HL-60/S4 (cell line): ENCODE results near the gene PPFIA3.

Experiments
- in situ Hi-C: fragments of 300-500 bp; cut with MboI; formaldehyde crosslinking; loops from 2 replicates; pipeline ENCODE4 v1.14.3; 2022; ENCODE audit warnings: low sequenced_read_pairs

The PPFIA3 gene

GRCh38 chr19:49101160-49101559 is 18.2 kb upstream of the PPFIA3 start:
- in situ Hi-C loops, result no loop called here

- in situ Hi-C loops, result no loop called here
Observed at GRCh38 chr19:49102303-49102702, 17.0 kb upstream of the PPFIA3 start.

DNA sequence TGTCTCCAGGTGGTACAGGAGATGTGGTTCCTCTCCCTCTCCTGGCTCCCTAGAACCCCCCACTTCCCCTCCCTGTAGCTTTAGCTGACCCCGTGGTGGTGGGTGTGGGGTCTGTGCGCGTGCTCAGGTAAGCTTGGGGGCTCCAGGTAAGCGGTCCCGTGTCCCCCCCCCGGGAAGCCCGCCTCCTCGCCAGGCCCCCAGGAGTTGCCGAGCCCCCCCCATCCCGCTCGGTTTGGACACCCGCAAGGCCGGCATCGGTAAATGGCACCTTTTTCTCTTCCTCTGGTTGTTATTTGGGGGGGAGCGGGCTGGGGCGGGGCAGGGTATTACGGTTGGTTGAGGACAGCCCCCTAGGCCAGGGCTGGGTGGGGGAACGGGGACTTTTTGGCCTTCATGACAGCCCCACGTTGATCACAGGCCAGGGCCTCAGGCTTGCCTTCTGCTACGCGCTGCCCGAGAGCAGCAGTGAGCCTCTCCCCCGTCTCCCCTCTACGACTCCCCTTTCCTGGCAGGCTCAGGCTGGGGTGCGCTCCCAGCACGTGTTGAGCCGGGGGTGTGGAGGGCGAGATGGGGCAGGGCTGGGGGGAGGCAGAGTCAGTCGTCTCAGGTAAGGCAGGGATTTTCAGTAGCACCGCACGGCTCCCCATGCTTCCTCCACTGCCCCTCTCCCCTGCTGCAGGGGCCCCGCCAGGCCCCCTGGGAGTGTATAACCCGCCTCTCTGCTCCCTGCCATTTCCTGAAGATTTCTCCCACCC is 15.8 kb upstream of the PPFIA3 start:
- in situ Hi-C loops, result no loop called here

DNA sequence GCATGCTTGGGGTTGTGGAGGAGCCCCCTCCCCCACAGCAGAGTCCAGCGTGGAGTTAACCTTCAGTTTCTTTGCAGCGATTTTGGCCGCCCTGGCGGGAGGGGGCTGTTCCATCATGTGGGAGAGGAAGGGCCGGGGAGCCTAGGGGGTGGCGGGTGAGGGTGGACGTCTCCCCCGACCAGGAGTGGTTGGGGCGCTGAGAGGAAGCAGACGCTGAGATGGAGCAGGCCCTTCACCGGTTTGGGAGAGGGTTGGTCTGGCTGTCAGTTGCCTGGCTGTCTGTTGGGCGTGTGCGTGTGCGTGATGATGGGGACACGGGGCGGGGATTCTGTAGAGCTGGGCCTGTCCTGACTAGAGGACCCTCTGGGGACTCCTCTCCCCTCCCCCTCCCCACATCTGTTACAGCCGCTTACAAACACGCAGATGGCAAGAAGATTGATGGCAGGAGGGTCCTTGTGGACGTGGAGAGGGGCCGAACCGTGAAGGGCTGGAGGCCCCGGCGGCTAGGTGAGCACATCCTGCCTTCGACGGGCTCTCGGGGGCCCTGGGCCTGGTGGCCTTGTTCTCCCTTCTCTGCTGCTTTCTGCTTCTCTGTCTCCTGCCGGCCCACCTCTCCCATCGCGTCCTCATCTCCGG is 15.0 kb upstream of the PPFIA3 start:
- in situ Hi-C loops, result no loop called here

- in situ Hi-C loops, result no loop called here
Observed at GRCh38 chr19:49106648-49107135, 12.7 kb upstream of the PPFIA3 start.

- in situ Hi-C loops, result no loop called here
Observed at GRCh38 chr19:49107625-49108459, 11.5 kb upstream of the PPFIA3 start.

DNA sequence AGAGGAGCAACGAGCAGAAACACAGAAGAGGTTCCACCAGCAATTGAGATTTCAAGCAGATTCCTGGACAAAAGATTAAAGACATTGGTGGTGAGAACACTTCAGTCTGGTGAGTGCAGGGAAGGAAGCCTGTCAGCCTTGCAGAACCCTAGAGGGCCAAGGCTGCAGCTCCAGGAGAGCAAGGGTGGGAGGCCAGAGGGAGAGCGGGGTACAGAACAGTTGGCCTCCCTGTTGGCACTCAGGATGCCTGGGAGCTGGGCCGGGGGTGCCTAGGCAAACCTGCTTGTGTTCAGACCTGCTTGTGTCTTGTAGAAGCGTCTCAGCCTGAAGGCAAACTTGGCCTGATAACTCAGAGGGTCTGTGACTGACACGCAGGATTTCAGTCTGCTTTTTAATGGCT is 10.3 kb upstream of the PPFIA3 start:
- in situ Hi-C loops, result no loop called here

DNA sequence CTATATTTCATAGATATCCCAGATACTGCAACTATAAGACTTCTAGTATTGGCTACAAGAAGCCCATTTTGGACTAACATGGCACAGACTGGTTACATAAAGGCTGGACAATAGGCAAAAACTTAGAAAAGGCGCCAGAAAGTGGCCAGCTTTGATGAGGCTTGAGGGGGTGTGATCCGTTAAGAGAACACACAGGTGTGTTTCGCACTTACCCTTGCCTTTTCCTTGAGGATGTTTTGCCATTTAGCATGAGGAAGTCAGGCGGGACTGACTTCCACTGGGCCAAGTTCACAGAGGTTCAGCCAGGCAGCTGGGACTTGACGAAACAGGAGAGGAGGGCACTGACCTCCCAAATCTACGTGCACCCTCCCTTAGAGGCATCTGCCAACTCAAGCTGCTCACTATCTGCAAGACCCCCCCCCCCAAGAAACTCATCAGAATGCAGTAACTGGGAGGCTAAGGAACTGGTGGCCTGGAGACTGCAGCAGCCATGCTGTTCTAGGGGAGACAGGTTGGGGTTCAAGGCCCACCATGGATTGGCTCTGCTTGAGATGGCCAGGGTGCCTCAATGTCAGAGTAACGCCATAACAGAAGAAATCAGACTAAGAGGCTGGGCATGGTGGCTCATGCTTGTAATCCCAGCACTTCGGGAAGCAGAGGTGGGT is 9.6 kb upstream of the PPFIA3 start:
- in situ Hi-C loops, result no loop called here

DNA sequence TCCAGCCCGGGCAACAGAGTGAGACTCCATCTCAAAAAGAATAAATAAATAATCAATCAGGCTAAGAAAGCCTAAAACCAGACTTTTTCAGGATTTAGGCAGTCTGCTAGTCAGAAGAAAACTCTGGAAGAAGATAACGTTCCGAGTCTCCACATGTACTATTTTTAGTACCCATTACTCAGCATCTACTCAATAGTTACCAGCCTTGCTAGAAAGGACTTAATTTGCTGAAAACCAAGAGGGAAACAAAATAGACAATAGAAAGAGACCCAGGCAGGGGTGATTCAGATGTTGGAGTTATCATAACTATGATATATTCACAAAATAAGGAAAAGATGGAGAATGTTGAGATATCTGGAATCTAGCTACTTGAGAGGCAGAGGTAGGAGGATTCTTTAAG is 8.8 kb upstream of the PPFIA3 start:
- in situ Hi-C loops, result no loop called here

- in situ Hi-C loops, result no loop called here
Observed at GRCh38 chr19:49111218-49111998, 7.9 kb upstream of the PPFIA3 start.

- in situ Hi-C loops, result no loop called here
Observed at GRCh38 chr19:49113762-49114629, 5.3 kb upstream of the PPFIA3 start, which contains the start of gene LIN7B. Gene LIN7B (plus strand): TSS chr19:49114370. CDS start chr19:49114405, 35 bp downstream.

GRCh38 chr19:49114630-49115363 is 4.5 kb upstream of the PPFIA3 start:
- in situ Hi-C loops, result no loop called here

DNA sequence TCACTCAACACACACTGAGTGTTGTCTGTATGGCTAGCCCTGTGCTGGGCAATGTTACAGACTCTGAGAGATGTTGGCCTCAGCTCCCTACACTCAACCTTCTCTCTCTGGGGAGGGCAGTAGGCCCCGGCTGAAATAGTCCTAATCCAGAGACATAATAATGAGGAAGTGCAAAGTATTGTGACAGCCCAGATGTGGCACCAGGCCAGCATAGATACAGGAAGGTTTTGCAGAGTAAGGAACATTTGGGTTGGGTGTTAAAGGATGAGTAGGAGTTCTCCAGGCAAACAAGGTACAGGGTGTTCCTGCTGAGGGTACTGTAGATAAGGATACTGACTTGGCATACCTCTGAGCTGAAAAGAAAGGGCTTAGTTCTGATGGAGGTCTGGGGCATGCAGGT is 2.8 kb upstream of the PPFIA3 start:
- in situ Hi-C loops, result no loop called here

DNA sequence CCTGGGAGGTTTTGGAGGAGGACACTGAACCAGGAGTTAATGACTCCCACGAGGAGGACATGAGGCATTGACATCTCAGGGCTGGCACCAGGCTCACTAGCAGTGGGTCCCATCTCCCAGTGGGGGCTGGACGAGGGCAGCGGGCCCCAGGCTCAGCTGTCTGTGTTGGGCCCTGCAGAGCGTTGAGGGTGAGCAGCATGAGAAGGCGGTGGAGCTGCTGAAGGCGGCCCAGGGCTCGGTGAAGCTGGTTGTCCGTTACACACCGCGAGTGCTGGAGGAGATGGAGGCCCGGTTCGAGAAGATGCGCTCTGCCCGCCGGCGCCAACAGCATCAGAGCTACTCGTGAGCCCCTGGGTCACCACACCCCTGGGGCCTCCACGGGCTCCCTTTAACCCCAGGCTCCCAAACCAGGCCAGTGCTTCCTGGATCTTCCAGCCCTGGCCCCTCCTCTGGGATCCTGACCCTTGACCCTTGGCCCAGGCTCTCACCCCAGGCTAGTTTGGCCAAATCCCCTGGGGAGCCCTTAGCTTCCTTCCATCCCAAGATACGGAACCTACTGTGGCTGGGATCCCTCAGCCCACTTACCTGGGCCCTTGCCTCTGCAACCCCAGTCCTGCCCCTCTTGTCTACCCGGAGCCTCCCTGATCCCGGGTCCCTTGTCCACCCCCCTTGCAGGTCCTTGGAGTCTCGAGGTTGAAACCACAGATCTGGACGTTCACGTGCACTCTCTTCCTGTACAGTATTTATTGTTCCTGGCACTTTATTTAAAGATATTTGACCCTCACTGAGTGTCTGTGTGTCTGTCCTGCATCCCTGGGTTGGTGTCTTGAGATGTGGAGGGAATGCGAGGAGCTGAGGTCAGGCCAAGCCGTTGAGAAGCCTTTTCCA is 1.4 kb upstream of the PPFIA3 start:
- in situ Hi-C loops, result no loop called here

- in situ Hi-C loops, result no loop called here
Observed at GRCh38 chr19:49118565-49119410, 556 bp upstream of the PPFIA3 start, which contains the start of gene C19orf73. Gene C19orf73 (minus strand): TSS chr19:49119143. CDS start chr19:49119022, 121 bp downstream.

DNA sequence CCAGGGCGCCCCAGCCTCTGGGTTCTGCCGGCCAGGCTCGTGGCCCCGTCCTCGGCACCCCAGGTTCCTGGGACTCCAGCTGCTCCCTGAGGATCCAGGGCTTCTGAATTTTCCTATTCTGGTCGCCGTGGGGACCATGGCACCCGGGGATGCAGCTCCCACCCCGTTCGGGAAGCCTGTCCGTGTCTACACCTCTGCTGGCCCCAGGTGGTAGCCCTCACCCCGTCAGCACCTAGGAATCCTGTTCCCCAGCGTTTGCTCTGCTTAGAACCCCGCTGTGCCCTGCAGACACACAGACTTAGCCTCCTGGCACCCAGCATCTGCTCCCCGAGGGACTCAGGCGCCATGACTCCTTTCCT is 960 bp downstream of the PPFIA3 start:
- in situ Hi-C loops, result no loop called here

DNA sequence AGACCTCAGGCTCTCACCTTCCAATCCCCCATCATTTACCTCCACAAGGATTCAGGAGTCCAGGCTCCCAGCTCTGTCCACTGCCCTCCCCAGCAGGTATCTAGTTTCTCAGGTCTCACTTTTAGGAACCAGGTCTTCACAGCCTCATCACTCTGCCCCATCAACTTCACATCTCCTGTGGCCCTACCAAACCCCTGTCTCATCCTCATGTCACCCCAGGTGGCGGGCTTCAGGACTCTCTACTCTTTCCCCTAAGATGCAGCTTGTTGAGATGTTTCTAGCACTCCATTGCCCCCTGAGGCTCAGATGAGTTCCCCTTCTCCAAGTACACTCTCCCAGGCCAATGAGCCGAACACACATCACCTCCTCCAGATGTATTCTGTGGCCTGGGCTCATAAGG is 1.5 kb downstream of the PPFIA3 start:
- in situ Hi-C loops, result no loop called here
